Measurements from ENCODE around the gene SRF. TPM values are rescaled to one million over a fixed set of nuclear protein-coding genes. Genes with fewer than 3 reads are reported as not detected.

The SRF gene
- total and polyA plus RNA-seq, 9 donors = 21.0 to 73.3 (median 32.3) TPM

DNA sequence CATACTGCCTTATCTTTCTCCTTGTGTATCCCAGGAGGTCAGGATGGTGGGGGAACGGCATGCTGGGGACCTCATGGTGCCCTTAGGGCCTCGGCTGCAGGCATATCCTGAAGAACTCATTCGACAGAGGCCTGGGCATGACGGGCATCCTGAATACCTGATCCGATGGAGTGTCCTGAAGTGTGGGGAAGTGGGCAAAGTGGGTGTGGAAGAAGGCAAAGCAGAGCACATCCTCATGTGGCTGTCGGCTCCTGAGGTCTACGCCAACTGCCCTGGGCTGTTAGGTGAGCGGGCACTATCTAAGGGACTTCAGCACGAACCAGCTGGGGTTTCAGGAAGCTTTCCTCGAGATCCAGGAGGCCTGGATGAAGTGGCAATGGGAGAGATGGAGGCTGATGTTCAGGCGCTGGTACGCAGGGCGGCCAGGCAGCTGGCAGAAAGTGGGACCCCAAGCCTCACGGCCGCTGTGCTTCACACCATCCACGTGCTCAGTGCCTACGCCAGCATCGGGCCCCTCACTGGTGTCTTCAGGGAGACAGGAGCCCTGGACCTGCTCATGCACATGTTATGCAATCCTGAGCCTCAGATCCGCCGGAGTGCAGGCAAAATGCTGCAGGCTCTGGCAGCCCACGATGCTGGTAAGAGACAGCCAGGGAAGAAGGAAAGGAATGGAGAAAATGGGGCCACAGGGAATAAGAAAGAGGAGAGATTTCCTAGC lies 13.4 kb downstream of the SRF start:
- Histone ChIP-seq H3K4me1 (ENCODE audit: insufficient read depth) (peaks cover 2% of the 10 kb centered on the region), H3K27me3 (no peaks in the 10 kb centered on the region), H3K4me3 (no peak overlapping the region), H3K27ac (no peak overlapping the region), H3K36me3 (no peaks in the 10 kb centered on the region), H3K9me3 (no peaks in the 10 kb centered on the region)
- 85 to 91% (median 87%) methylated on average over 21 of the region's 21 CpGs for WGBS, 3 donors
- TF ChIP-seq, protein P1, sequence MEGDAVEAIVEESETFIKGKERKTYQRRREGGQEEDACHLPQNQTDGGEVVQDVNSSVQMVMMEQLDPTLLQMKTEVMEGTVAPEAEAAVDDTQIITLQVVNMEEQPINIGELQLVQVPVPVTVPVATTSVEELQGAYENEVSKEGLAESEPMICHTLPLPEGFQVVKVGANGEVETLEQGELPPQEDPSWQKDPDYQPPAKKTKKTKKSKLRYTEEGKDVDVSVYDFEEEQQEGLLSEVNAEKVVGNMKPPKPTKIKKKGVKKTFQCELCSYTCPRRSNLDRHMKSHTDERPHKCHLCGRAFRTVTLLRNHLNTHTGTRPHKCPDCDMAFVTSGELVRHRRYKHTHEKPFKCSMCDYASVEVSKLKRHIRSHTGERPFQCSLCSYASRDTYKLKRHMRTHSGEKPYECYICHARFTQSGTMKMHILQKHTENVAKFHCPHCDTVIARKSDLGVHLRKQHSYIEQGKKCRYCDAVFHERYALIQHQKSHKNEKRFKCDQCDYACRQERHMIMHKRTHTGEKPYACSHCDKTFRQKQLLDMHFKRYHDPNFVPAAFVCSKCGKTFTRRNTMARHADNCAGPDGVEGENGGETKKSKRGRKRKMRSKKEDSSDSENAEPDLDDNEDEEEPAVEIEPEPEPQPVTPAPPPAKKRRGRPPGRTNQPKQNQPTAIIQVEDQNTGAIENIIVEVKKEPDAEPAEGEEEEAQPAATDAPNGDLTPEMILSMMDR (IDR thresholded peaks at IDR 0.05) = no peak
- no peak for TF ChIP-seq POLR2A (IDR thresholded peaks at IDR 0.05)
- no peak for TF ChIP-seq EP300 (IDR thresholded peaks at IDR 0.05)
- DNase-seq = no peak
- intact Hi-C loops (cut with DNase I) = no loop called here

DNA sequence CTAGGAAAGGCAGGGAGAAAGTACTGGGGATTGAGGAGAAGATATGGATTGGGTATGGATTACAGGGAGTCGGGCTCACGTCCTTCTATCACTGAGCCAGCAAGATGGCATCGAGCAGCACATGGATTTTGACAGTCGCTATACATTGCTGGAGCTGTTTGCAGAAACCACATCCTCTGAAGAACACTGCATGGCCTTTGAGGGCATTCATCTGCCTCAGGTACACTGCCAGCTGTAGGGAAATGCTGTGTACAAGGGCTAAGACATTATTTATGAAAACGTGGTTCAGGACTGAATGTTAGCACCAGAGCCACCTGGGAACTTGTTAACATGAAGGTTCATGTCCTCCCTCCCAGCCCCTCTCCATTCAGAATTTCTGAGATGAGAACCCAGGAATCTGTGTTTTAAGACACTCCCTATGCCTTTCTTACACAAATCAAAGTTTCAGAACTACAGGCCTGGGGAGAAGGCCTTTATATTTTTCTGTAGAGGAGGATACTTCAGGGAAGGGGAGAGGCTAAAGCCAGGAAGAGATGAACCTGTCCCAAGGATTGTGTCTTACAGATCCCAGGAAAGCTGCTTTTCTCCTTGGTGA lies 14.4 kb downstream of the SRF start:
- TF ChIP-seq, protein P1 (IDR thresholded peaks at IDR 0.05) = no peak
- no peak for TF ChIP-seq EP300 (IDR thresholded peaks at IDR 0.05)
- TF ChIP-seq POLR2A (IDR thresholded peaks at IDR 0.05) = no peak
- WGBS, 3 donors = 76 to 79% (median 76%) methylated on average over 5 of the region's 5 CpGs
- no peaks in the 10 kb centered on the region for H3K27me3 ChIP-seq
- H3K9me3 ChIP-seq = no peaks in the 10 kb centered on the region
- peaks cover 2% of the 10 kb centered on the region for H3K4me1 ChIP-seq (ENCODE audit: insufficient read depth)
- no peak overlapping the region for H3K27ac ChIP-seq
- intact Hi-C loops (cut with DNase I) = no loop called here
- H3K4me3 ChIP-seq = no peak overlapping the region
- no peak for DNase-seq
- H3K36me3 ChIP-seq = no peaks in the 10 kb centered on the region

DNA sequence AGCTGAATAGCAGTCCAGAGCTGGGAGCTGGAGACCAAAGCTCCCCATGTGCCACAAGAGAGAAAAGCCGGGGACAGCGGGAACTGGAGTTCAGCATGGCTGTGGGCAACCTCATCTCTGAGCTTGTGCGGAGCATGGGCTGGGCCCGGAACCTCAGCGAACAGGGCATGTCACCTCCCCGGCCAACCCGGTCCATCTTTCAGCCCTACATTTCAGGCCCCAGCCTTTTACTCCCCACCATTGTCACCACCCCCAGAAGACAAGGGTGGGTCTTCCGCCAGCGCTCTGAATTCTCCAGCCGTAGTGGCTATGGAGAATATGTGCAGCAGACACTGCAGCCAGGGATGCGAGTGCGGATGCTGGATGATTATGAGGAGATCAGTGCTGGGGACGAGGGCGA lies 14.9 kb downstream of the SRF start:
- H3K27ac ChIP-seq = no peak overlapping the region
- H3K27me3 ChIP-seq = no peaks in the 10 kb centered on the region
- DNase-seq = peak in 2 of 5 donors; percentile 21 to 34
- intact Hi-C loops (cut with DNase I) = no loop called here
- TF ChIP-seq, protein P1 (IDR thresholded peaks at IDR 0.05) = no peak
- no peak for TF ChIP-seq EP300 (IDR thresholded peaks at IDR 0.05)
- no peak for TF ChIP-seq POLR2A (IDR thresholded peaks at IDR 0.05)
- H3K4me1 ChIP-seq (ENCODE audit: insufficient read depth) = peaks cover 2% of the 10 kb centered on the region
- H3K9me3 ChIP-seq = no peaks in the 10 kb centered on the region
- H3K36me3 ChIP-seq = no peaks in the 10 kb centered on the region
- 94 to 96% (median 95%) methylated on average over 14 of the region's 14 CpGs for WGBS, 3 donors
- no peak overlapping the region for H3K4me3 ChIP-seq

DNA sequence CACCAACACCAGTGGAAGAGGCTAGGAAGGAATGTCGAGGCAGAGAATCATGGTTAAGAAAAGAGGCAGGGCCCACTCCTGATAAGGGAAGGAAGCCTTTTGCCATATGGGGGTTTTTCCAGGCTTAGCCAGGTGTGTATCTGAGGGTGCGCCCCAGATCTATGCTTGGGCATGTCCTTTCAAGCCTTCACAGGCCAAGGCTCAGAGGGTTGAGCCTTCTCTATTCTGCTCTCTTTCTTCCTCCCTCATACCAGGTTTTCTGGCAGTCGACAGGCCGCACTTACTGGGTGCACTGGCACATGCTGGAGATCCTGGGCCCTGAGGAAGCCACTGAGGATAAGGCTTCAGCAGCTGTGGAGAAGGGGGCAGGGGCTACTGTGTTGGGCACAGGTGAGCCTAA lies 15.6 kb downstream of the SRF start:
- no peak for DNase-seq
- intact Hi-C loops (cut with DNase I) = no loop called here
- Histone ChIP-seq H3K36me3 (no peaks in the 10 kb centered on the region), H3K4me1 (ENCODE audit: insufficient read depth) (peaks cover 2% of the 10 kb centered on the region), H3K4me3 (no peak overlapping the region), H3K27ac (no peak overlapping the region), H3K27me3 (no peaks in the 10 kb centered on the region), H3K9me3 (no peaks in the 10 kb centered on the region)
- 90 to 94% (median 92%) methylated on average over 4 of the region's 4 CpGs for WGBS, 3 donors
- no peak for TF ChIP-seq EP300 (IDR thresholded peaks at IDR 0.05)
- TF ChIP-seq, protein P1 (IDR thresholded peaks at IDR 0.05) = no peak
- TF ChIP-seq POLR2A (IDR thresholded peaks at IDR 0.05) = no peak
